ENCODE measurements around the gene TMEM117. TPM values are rescaled to one million over a fixed set of nuclear protein-coding genes. Genes with fewer than 3 reads are reported as not detected.

TMEM117 gene
- total RNA-seq, 1 donor: 22.4 TPM

DNA sequence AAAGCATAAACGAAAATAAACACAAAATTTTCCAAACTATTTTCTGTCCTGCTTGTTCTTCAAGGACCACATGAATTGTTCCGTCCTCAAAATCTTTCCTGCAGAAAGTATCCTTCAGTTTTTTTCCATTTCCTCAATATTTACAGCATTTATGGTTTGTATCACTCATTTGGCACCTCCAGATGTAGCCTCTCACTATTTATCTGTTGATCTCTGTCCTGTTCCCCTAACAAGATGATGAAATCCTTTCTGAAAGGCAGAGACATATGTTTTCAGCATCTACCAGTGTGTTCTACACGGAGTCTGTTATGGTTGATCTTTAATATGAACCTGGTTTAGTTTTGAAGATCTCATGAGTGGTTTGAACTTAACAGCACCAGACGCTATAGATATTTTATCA lies 550.1 kb downstream of the TMEM117 start:
- Histone ChIP-seq H3K27me3 (ENCODE audit: insufficient read depth, low read length) (no peaks in the 10 kb centered on the region), H3K4me2 (ENCODE audit: insufficient read depth, low read length) (no peak overlapping the region), H3K9me3 (ENCODE audit: low read depth, low read length) (no peaks in the 10 kb centered on the region), H3K4me3 (ENCODE audit: insufficient read depth, low read length) (no peak overlapping the region), H3K27ac (ENCODE audit: low read depth, low read length) (no peak overlapping the region), H3K79me2 (ENCODE audit: insufficient read depth, low read length) (no peaks in the 10 kb centered on the region), H2AFZ (ENCODE audit: low read length) (no peak overlapping the region), H3K36me3 (ENCODE audit: insufficient read depth, low read length) (no peaks in the 10 kb centered on the region), H4K20me1 (ENCODE audit: insufficient read depth, low read length) (no peaks in the 10 kb centered on the region), H3K4me1 (ENCODE audit: insufficient read depth, low read length) (no peaks in the 10 kb centered on the region)
- DNase-seq (ENCODE audit: insufficient read length, low spot score, missing footprints): no peak
- TF ChIP-seq, protein P1, sequence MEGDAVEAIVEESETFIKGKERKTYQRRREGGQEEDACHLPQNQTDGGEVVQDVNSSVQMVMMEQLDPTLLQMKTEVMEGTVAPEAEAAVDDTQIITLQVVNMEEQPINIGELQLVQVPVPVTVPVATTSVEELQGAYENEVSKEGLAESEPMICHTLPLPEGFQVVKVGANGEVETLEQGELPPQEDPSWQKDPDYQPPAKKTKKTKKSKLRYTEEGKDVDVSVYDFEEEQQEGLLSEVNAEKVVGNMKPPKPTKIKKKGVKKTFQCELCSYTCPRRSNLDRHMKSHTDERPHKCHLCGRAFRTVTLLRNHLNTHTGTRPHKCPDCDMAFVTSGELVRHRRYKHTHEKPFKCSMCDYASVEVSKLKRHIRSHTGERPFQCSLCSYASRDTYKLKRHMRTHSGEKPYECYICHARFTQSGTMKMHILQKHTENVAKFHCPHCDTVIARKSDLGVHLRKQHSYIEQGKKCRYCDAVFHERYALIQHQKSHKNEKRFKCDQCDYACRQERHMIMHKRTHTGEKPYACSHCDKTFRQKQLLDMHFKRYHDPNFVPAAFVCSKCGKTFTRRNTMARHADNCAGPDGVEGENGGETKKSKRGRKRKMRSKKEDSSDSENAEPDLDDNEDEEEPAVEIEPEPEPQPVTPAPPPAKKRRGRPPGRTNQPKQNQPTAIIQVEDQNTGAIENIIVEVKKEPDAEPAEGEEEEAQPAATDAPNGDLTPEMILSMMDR (IDR thresholded peaks at IDR 0.05; ENCODE audit: extremely low read depth, low read depth, low read length): no peak

DNA sequence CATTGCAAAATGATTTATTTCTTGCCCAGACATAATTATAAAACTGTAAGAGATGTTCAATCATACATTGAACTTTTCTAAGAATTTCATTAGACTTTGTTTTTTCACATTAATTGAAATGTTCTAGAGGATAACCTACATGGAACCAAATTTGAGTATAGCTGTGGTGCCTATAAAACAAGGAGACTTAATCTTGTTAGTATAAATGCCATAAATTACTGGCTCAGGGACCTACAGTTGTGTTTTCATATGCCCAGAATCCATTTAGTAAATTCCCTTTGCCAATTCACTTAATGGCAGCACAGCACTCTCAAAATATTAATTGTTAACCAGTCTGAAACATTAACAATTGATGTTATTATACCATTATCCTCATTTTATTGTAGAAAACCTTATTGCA lies 551.7 kb downstream of the TMEM117 start:
- H3K36me3 ChIP-seq (ENCODE audit: insufficient read depth, low read length): no peaks in the 10 kb centered on the region
- no peaks in the 10 kb centered on the region for H4K20me1 ChIP-seq (ENCODE audit: insufficient read depth, low read length)
- no peaks in the 10 kb centered on the region for H3K9me3 ChIP-seq (ENCODE audit: low read depth, low read length)
- no peaks in the 10 kb centered on the region for H3K27me3 ChIP-seq (ENCODE audit: insufficient read depth, low read length)
- no peak overlapping the region for H3K27ac ChIP-seq (ENCODE audit: low read depth, low read length)
- TF ChIP-seq, protein P1 (IDR thresholded peaks at IDR 0.05; ENCODE audit: extremely low read depth, low read depth, low read length): no peak
- H3K4me2 ChIP-seq (ENCODE audit: insufficient read depth, low read length): no peak overlapping the region
- no peak for DNase-seq (ENCODE audit: insufficient read length, low spot score, missing footprints)
- no peaks in the 10 kb centered on the region for H3K79me2 ChIP-seq (ENCODE audit: insufficient read depth, low read length)
- H3K4me1 ChIP-seq (ENCODE audit: insufficient read depth, low read length): no peaks in the 10 kb centered on the region
- no peak overlapping the region for H2AFZ ChIP-seq (ENCODE audit: low read length)
- no peak overlapping the region for H3K4me3 ChIP-seq (ENCODE audit: insufficient read depth, low read length)

DNA sequence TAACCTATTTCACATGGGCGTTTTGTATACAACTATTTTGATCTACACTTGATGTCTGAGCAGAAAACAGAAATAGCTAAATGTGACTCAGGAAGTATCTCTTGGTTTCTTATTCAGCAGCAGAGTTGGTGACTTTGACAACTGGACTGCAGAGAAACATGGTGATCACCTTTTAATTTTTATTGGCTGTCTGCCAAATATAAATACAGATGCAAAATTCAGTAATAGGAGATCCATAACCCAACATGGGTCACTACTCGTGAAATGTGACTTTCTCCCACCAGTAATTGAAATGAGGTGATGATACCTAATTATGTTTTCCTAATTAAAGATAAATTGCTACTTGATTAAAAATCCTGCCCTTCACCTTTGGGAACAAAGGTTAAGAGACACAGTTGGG lies 553.2 kb downstream of the TMEM117 start:
- H3K36me3 ChIP-seq (ENCODE audit: insufficient read depth, low read length): no peaks in the 10 kb centered on the region
- H3K79me2 ChIP-seq (ENCODE audit: insufficient read depth, low read length): no peaks in the 10 kb centered on the region
- no peak overlapping the region for H3K27ac ChIP-seq (ENCODE audit: low read depth, low read length)
- no peaks in the 10 kb centered on the region for H3K4me1 ChIP-seq (ENCODE audit: insufficient read depth, low read length)
- no peaks in the 10 kb centered on the region for H4K20me1 ChIP-seq (ENCODE audit: insufficient read depth, low read length)
- no peak overlapping the region for H3K4me2 ChIP-seq (ENCODE audit: insufficient read depth, low read length)
- no peak overlapping the region for H3K4me3 ChIP-seq (ENCODE audit: insufficient read depth, low read length)
- no peak for DNase-seq (ENCODE audit: insufficient read length, low spot score, missing footprints)
- H2AFZ ChIP-seq (ENCODE audit: low read length): no peak overlapping the region
- no peaks in the 10 kb centered on the region for H3K27me3 ChIP-seq (ENCODE audit: insufficient read depth, low read length)
- TF ChIP-seq, protein P1 (IDR thresholded peaks at IDR 0.05; ENCODE audit: extremely low read depth, low read depth, low read length): no peak
- H3K9me3 ChIP-seq (ENCODE audit: low read depth, low read length): no peaks in the 10 kb centered on the region

DNA sequence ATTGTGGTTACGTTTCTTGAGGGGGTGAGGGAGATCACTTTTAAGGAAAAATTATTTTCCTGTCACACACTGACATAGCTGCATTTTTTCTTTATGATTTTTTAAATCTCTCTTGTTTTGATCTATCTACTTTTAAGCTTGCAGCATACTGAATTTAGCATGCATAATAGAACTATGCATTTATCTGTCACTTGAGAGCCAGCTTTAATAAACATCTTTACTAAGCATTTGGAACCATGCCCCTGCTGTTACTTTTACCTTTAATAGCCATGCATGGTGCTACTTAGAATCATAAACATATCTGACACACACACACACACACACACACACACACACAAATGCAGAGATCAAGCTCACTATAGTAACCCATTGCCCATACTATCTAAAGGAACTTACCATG lies 554.0 kb downstream of the TMEM117 start:
- Histone ChIP-seq H4K20me1 (ENCODE audit: insufficient read depth, low read length) (no peaks in the 10 kb centered on the region), H2AFZ (ENCODE audit: low read length) (no peak overlapping the region), H3K4me2 (ENCODE audit: insufficient read depth, low read length) (no peak overlapping the region), H3K79me2 (ENCODE audit: insufficient read depth, low read length) (no peaks in the 10 kb centered on the region), H3K27me3 (ENCODE audit: insufficient read depth, low read length) (no peaks in the 10 kb centered on the region), H3K4me3 (ENCODE audit: insufficient read depth, low read length) (no peak overlapping the region), H3K4me1 (ENCODE audit: insufficient read depth, low read length) (no peaks in the 10 kb centered on the region), H3K9me3 (ENCODE audit: low read depth, low read length) (no peaks in the 10 kb centered on the region), H3K27ac (ENCODE audit: low read depth, low read length) (no peak overlapping the region), H3K36me3 (ENCODE audit: insufficient read depth, low read length) (no peaks in the 10 kb centered on the region)
- TF ChIP-seq, protein P1 (IDR thresholded peaks at IDR 0.05; ENCODE audit: extremely low read depth, low read depth, low read length): no peak
- no peak for DNase-seq (ENCODE audit: insufficient read length, low spot score, missing footprints)

All from osteoblast (primary cell).